DMS 273 treated with DMSO at 0.1 percent for 48 hours (cell line): ENCODE measurements around the gene NEK11.

ENCODE experiments used
- DNase-seq: peaks from one replicate; lab custom pipeline; 2025; lab: John Stamatoyannopoulos, UW

The NEK11 gene

GRCh38 chr3:131140891-131141290, 114.2 kb downstream of the NEK11 start:
- DNase-seq, result no peak

GRCh38 chr3:131141770-131142169, 115.1 kb downstream of the NEK11 start:
- DNase-seq, result no peak

- no peak for DNase-seq
Measured at GRCh38 chr3:131142580-131142979, 115.9 kb downstream of the NEK11 start.

DNA sequence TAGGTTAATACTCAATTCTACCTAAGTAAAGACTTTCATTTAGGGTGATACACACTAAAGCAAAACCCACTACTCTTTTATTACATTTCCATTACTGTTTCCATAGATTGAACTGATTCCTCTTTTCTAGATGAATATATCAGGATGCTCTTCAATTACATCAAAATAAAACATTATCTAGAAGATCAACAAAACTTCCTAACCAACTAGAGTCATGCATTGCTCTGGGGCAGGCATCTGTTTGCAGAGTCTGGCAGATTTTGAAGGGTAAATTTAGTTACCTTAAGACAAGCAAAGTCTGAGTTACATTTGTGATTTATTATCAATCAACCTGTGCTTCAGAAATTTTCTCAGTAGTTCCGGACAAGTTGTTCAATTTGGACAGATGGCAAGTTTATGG, 117.1 kb downstream of the NEK11 start:
- DNase-seq, result no peak

- no peak for DNase-seq
Measured at GRCh38 chr3:131147534-131147933, 120.9 kb downstream of the NEK11 start.

- no peak for DNase-seq
Measured at GRCh38 chr3:131158434-131158833, 131.8 kb downstream of the NEK11 start.

DNA sequence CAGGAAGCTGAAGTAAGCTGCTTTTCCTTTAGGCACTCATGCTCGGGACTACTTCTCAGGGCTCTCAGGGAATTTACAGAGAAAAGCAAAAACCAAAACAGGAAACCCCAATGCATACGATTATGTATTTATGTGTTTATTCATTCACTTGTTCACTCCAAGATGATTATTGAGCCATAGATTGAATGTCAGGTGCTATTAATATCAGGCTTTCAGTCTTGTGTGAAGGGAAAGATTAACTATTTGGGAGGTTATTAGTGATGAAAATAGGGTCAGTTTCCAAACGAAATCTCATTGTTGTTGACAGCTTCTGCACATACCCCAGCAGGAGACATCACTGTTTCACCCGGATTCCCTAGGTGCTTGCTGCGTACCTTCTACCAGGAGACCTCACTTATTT, 135.8 kb downstream of the NEK11 start:
- no peak for DNase-seq

- DNase-seq, result no peak
Measured at GRCh38 chr3:131167867-131168266, 141.2 kb downstream of the NEK11 start.

DNA sequence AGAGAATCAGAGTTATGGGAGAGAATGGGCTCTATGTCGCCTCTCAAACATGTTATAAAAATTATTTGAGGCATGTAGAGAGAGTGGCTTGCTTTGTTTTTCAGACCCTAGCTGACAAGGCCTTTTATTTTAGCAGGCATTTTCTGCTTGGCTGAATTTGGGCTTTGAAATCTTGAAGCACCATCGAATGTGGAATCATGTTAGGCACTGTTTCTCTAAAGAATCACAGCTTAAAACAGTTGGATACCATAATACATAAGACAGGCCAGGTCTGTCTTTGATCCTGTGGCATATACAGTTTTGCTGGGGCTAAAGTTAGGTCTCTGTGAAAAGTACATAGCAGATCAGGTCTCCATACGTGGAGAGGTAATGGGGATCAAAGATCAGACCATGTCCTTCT, 142.7 kb downstream of the NEK11 start:
- no peak for DNase-seq

GRCh38 chr3:131172502-131173200, 146.0 kb downstream of the NEK11 start:
- DNase-seq, result no peak

DNA sequence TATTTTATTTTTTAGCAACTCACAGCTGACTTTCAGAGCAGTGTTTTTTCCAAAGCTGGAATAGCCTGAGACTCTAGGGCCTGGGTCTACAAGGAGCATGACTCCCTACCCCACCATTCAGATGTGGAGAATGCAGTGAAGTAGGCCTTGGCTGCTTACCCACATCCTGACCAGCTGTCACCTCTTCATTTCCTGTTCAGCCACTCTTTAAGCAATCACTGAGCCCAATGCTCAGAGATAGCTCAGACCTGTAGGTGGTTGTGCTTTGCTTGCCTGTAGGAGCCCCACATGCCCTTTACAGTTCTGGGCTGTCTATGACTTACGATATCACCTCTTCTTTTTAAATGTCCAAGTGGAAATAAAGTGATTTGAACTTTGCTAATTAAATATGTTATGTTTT, 148.1 kb downstream of the NEK11 start:
- no peak for DNase-seq

- no peak for DNase-seq
Measured at GRCh38 chr3:131178710-131179375, 152.2 kb downstream of the NEK11 start.

GRCh38 chr3:131192701-131193100, 166.0 kb downstream of the NEK11 start:
- DNase-seq, result no peak

- no peak for DNase-seq
Measured at GRCh38 chr3:131193641-131194238, 167.1 kb downstream of the NEK11 start.

- no peak for DNase-seq
Measured at GRCh38 chr3:131194816-131195215, 168.1 kb downstream of the NEK11 start.

GRCh38 chr3:131200636-131201199, 174.0 kb downstream of the NEK11 start:
- no peak for DNase-seq

GRCh38 chr3:131216330-131216729, 189.7 kb downstream of the NEK11 start:
- DNase-seq, result no peak

DNA sequence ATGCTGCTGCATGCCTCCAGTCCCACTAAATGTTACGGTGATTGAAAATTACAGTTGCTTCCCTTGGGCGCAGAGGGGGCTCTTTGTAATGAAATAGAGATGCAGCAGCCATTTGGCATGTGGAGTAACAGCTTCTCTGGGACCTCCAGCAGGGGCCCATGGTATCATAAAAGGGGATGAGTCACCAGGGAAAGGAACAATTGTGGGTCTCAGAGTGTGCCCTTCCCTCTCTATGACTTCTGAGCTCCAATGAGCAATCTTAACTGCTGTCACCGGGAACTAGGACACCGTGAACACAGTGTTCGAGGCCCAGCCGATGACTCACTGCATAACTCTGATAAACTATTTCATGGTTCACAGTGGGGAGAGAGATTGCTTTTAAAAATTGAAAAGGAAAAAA, 190.1 kb downstream of the NEK11 start:
- no peak for DNase-seq

- no peak for DNase-seq
Measured at GRCh38 chr3:131217296-131217741, 190.6 kb downstream of the NEK11 start.

DNA sequence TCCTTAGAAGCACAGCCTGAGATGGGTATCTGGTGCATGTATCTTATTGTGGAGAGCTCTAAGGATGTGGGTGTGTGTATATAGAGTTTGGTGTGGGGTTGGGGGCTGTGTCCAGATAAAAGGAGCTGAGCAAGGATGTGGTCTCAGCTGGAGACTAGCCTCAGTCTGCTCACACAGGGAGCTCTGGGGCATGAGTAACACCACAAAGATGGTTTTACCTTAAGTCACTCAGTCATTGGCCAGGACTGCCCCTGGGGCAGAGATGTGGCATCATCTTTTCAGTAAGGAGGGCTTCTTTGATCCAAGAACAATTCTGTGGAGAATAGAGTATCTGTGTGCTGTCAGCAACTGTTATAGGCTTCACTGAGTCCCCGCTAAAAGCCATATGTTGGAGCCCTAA, 191.5 kb downstream of the NEK11 start:
- DNase-seq, result no peak

- no peak for DNase-seq
Measured at GRCh38 chr3:131221731-131222130, 195.1 kb downstream of the NEK11 start.

GRCh38 chr3:131222599-131222998, 195.9 kb downstream of the NEK11 start:
- DNase-seq, result no peak
